ENCODE results near the gene FGA. TPM values are rescaled to one million over a fixed set of nuclear protein-coding genes. Genes with fewer than 3 reads are reported as not detected.

Gene FGA
- total RNA-seq, 3 donors from 2014 or later: 2.1 to 4.1 (median 3.3) TPM

DNA sequence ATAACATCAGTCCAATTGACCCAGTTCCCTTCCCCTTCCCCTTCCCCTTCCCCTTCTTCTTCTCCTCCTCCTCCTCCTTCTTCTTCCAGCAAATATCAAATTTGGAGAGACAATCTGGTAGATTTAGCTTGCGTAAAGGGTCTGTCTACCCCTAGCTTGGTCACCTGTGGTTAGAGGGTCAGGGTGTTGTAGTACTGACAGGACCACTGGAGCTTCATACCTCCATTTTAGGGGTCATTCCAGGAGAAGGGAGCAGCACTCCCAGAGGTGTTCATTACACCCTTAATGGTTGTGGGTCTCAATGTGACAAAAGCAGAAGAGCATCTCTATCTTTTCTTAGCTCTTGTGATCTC is 31.4 kb downstream of the FGA start:
- no peaks in the 10 kb centered on the region for H3K4me1 Mint-ChIP-seq (ENCODE audit: low read depth)
- no peak for DNase-seq
- no peaks in the 10 kb centered on the region for H3K36me3 Mint-ChIP-seq (ENCODE audit: insufficient read depth)
- no peak for ATAC-seq
- H3K27me3 Mint-ChIP-seq (ENCODE audit: low read depth): peaks cover 3% of the 10 kb centered on the region
- no peaks in the 10 kb centered on the region for H3K9me3 Mint-ChIP-seq
- H3K4me3 Mint-ChIP-seq: no peak overlapping the region

DNA sequence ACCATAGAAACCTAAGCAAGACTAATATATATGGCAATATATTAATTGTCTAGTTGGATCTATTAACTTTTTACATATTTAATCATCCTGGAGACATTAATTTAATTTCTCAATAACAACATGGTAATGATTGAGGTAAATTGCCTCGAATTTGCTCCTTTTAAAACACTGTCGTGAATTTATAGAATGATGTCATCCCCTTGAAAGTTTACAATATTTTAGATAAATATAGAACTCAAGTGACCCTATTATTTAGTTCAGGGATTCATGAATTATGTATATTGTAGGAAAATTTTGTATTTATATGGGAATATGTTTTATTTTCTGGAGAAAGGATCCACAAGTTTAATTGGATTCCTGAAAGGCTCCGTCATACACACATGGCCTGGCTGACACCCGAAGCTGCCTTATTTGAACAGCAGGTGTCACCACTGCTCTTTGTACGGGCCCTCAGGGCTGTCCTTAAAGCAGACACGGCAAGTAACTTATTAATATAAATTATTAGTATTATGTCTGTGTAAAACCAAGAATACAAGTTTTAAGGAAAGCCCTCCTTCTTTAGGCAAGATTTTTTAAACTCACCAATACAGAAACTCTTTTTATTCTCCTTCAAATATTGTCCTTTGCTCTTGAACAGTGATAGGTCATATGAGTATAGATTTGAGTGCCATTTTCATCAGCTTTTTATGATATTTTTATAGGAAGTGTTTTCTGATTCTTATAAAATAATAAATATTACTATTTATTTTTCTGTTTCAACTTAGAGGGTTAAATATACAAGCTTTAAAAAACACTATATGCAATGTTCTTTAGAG is 38.5 kb downstream of the FGA start:
- Mint-ChIP-seq H3K27me3 (ENCODE audit: low read depth) (no peaks in the 10 kb centered on the region), H3K36me3 (ENCODE audit: insufficient read depth) (peaks cover 9% of the 10 kb centered on the region), H3K4me3 (no peak overlapping the region), H3K4me1 (ENCODE audit: low read depth) (peaks cover 21% of the 10 kb centered on the region), H3K9me3 (no peaks in the 10 kb centered on the region)
- DNase-seq: peak; percentile 62
- ATAC-seq: peak; percentile 35 to 42

DNA sequence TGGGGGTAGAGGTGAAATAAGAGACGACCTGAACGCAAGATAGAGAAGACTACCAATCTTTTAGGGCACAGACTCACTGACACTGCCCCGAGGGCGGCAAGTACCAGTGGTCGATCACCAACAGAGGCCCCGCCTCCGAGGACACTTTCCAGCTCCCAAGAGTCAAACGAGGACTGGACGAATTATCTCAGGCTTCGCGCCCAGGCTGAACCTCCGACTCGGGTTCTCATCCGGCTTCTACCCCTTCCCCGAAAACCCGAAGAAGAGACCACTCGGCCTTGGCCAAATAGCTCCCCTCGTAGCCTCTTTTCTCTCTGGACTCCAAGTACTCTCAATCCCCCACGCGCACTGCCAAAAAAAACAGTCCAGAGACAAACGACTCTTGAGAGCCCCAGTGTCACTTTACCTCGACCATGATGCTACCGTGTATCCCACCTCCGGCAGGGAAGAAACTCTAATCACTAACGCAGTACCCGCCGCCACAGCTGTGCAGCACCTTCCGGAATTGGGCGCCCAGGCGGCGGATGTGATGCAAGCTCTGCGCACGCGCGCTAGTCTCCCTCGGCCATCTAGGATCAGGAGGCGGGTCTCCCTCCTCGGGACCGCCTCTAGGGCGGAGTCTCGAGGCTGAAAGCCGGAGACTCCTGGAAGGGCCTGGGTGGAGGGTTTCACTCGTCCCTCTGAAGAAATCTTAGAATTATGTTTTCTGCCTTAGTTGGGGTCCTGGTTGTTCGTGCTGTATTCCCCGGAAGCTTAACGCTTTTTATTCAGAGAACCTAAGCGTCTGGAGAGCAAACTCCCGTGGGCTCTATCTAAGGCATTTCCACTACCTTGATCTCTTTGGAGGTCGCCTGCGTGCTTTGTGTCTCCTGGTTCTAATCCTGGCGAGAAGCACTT is 40.4 kb downstream of the FGA start, which contains the start of gene PLRG1:
Gene PLRG1, minus strand, starts transcription at position 507 of the 897 bp plus-strand sequence. Its CDS starts 92 bp downstream, at position 415.
- Mint-ChIP-seq H3K27me3 (ENCODE audit: low read depth) (no peaks in the 10 kb centered on the region), H3K36me3 (ENCODE audit: insufficient read depth) (peaks cover 15% of the 10 kb centered on the region), H3K4me3 (peak within 1 kb of the TSS; percentile 100), H3K9me3 (no peaks in the 10 kb centered on the region), H3K4me1 (ENCODE audit: low read depth) (peaks cover 21% of the 10 kb centered on the region)
- ATAC-seq: peak; percentile 99
- peak; percentile 95 for DNase-seq

DNA sequence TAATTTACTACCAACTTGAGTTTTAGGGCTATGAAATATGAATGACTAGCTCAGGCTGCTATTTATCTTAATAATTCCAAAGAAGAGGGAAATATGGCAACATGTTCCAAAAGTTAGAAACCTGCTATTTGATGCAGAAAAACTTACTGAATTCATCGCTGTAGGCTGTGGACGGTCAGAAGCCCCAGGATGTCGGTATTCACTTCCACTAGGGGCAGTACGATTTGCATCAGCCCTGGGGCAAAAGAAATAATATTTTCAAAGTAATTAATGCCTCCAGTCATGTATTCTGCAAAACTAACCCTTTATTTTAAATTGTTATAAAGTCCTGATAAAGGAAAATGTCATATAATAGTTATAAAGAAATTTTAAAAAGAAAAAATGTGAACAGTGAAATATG is 44.9 kb downstream of the FGA start:
- no peak for DNase-seq
- peaks cover 17% of the 10 kb centered on the region for H3K4me1 Mint-ChIP-seq (ENCODE audit: low read depth)

DNA sequence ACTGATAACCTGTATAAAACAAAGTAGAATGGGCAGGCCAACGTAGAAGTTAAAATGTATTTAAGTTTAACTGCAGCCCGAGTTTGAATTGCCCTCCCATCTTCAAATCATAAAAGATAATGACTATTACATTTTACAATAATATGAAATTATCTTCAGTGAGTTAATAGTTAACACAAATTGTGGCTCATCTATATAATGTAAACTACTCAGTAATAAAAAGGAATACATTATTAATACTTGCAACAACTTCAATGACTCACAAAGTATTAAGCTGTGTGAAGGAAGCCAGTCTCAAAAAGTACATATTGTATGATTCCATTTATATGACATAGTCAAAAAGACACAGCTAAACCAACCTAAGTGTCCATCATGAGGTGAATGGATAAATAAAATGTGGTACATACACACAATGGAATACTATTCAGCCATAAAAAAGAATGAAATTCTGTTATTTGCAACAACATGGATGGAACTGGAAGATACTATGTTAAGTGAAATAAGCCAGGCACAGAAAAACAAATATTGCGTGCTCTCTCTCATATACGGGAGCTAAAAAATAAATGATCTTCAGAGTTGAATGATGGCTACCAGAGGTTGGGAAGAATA is 48.2 kb downstream of the FGA start:
- no peak for DNase-seq
- Mint-ChIP-seq H3K9me3 (no peaks in the 10 kb centered on the region), H3K27me3 (ENCODE audit: low read depth) (no peaks in the 10 kb centered on the region), H3K4me1 (ENCODE audit: low read depth) (peaks cover 2% of the 10 kb centered on the region), H3K36me3 (ENCODE audit: insufficient read depth) (peaks cover 46% of the 10 kb centered on the region), H3K4me3 (no peak overlapping the region)
- no peak for ATAC-seq

More for the DNA sequence above, 44.9 kb downstream of the FGA start:
- ATAC-seq: no peak
- Mint-ChIP-seq H3K4me3 (no peak overlapping the region), H3K36me3 (ENCODE audit: insufficient read depth) (peaks cover 36% of the 10 kb centered on the region), H3K27me3 (ENCODE audit: low read depth) (no peaks in the 10 kb centered on the region), H3K9me3 (no peaks in the 10 kb centered on the region)

Other genes with a start within 250 kb of the FGA start
- under 1 TPM in 1 of 3 donors, not detected in 2; under 0.01 TPM for gene DCHS2, start 98.9 kb downstream of the FGA start, total RNA-seq
- gene PLRG1, start 40.3 kb downstream of the FGA start, total RNA-seq: 100 to 1,000 TPM; 122 to 135 (median 133) TPM
- 1 to 10 TPM; 1.6 to 1.9 (median 1.7) TPM for gene FGB, start 27.7 kb downstream of the FGA start, total RNA-seq
- 1 to 10 TPM in 2 of 3 donors, under 1 TPM in 1; 0.92 to 2.0 (median 1.8) TPM for gene FGG, start 21.9 kb upstream of the FGA start, total RNA-seq
- gene LRAT, start 153.3 kb upstream of the FGA start, total RNA-seq: not detected
- not detected for gene RBM46, start 190.5 kb upstream of the FGA start, total RNA-seq

All from activated T-cell treated with anti-CD3 and anti-CD28 coated beads, Interleukin-2, amount 50 U/mL, for 4 hours (primary cell).